Retinal pigment epithelial cell (primary cell): Measurements from ENCODE around the gene WNT7B.

Experiments
- DNase-seq: peaks from one replicate; pipeline ENCODE4 v3.0.0-alpha.2; 2010; ENCODE audit warnings: low read depth
- H3K4me3 ChIP-seq: 2 replicates; pipeline ENCODE4 v1.5.1; 2011; ENCODE audit warnings: mild to moderate bottlenecking, low read length, control low read depth, moderate library complexity
- CTCF ChIP-seq: conservative IDR thresholded peaks from 2 replicates; pipeline ENCODE4 v1.5.1; 2011; ENCODE audit warnings: low read depth, low read length, control low read depth, inconsistent platforms

Gene WNT7B

GRCh38 chr22:45927059-45927458 is 49.9 kb downstream of the WNT7B start:
- no peak for TF ChIP-seq CTCF
- DNase-seq = no peak
- no peak overlapping the region for H3K4me3 ChIP-seq

GRCh38 chr22:45926433-45926832 is 50.5 kb downstream of the WNT7B start:
- no peak for DNase-seq
- H3K4me3 ChIP-seq = no peak overlapping the region
- TF ChIP-seq CTCF = no peak

- H3K4me3 ChIP-seq = no peak overlapping the region
- no peak for DNase-seq
- TF ChIP-seq CTCF = no peak
Measured at GRCh38 chr22:45925811-45926351, 51.1 kb downstream of the WNT7B start.

DNA sequence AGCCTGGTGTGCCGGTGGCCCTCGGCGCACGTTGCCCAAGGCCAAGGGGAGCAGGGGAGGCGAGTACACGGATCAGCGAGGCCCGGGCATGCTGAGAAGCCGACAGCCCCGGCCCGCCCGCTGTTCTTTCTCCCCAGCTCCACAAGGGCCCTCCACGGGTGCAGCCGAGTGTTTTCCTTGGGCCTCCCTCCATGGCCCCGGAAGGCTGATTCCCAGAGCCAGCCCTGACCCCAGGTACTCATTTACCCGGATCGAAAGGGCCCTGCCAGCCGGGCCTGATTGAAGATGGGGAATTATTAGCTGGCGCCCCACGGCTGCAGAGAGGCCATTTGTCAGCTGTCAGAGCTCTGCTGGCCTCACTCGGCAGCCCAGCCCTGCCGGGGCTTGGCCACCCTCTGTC is 53.1 kb downstream of the WNT7B start:
- DNase-seq = no peak
- no peak for TF ChIP-seq CTCF
- no peak overlapping the region for H3K4me3 ChIP-seq

- no peak for TF ChIP-seq CTCF
- no peak overlapping the region for H3K4me3 ChIP-seq
- DNase-seq = no peak
Measured at GRCh38 chr22:45923212-45923611, 53.8 kb downstream of the WNT7B start.

DNA sequence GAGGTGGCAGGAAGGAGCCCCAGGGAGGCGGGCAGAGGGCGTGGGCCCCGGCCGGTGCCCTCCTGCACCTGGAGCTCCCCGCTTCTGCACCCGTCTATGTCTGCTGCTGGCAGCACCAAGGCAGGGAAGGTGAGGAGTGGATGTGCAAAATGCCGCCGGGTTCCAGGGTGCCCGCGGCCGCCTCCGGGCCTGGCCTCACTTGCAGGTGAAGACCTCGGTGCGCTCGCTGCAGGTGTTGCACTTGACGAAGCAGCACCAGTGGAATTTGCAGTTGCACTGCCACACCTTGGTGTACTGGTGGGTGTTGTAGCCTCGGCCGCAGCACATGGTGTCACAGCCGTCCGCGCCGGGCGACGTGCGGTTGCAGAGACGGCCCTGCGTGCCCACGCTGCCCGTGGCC is 54.3 kb downstream of the WNT7B start:
- H3K4me3 ChIP-seq = no peak overlapping the region
- no peak for TF ChIP-seq CTCF
- DNase-seq = no peak

DNA sequence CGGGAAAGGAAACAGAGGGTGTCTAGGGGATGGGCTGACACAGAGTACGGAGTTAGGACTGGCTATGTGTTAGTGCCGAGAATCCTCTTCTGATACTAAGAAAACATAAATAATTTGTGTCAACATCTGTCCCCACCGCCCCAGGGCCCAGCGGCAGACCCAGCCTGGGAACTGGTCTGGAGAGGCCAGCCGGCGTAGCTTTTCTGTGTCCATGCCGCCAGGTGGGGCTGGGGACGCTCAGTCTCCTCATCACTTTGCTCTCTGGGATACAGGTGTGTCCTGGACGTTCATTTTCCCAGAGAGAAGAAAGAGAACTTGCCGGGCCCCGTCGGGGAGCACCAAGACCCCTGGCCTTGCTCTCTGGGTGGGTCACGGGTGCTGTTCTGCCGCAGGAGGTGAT is 54.7 kb downstream of the WNT7B start:
- no peak for DNase-seq
- no peak overlapping the region for H3K4me3 ChIP-seq
- TF ChIP-seq CTCF = no peak
